ENCODE data around the gene ADAMTS16. TPM values are rescaled to one million over a fixed set of nuclear protein-coding genes. Genes with fewer than 3 reads are reported as not detected.

ADAMTS16 gene
- total RNA-seq, 4 donors from 2014 or later, result 0.27 to 0.94 TPM; not detected in 2

DNA sequence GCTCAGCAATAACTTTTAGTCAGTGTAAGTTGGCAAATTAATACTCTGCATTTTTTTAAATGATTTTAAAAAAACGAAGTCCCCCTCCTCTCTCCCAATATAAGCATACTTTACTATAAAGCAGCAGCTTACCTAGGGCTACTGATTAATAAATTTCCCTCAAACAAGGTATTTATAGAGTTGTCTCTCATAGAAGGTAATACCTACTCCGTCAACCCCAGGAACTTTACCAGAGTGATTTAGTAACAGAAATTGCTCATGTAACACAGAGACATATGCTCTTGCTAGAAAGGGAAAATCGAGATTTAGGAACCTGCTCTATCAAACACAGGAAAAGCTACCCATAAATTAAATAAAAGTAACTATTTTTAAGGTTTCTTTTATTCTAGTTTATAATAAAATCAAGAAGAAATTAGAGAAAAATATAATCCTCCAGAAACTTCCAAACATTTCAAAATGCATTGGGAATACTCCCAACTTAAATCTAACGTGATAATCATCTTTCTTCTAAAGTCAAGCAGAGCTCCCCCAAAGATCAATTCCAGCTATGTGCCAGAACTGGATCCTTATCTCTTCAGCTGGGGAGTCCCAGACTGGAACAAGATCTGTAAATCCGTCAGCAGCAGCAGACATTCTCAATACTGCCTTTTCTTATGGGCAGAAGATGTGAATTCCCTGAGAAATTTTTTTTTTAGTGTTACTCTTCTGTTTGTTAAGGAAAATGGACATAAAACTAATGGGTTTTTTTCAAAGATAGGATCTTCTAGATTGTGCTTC, 69.6 kb downstream of the ADAMTS16 start:
- H3K9me3 ChIP-seq, result no peaks in the 10 kb centered on the region
- ATAC-seq, result no peak
- 33 to 37% methylated on average over 5 of the region's 5 CpGs for WGBS, 2 donors (ENCODE audit: low coverage in 1 of 2)
- no peak overlapping the region for H3K4me3 ChIP-seq
- H3K27me3 ChIP-seq, result no peaks in the 10 kb centered on the region
- H3K4me1 ChIP-seq, result no peaks in the 10 kb centered on the region
- no peak overlapping the region for H3K27ac ChIP-seq
- TF ChIP-seq EP300 (IDR thresholded peaks at IDR 0.05) (no peak), POLR2A (IDR thresholded peaks at IDR 0.05) (no peak), POLR2AphosphoS5 (IDR thresholded peaks at IDR 0.05) (no peak)
- TF ChIP-seq, protein P1, sequence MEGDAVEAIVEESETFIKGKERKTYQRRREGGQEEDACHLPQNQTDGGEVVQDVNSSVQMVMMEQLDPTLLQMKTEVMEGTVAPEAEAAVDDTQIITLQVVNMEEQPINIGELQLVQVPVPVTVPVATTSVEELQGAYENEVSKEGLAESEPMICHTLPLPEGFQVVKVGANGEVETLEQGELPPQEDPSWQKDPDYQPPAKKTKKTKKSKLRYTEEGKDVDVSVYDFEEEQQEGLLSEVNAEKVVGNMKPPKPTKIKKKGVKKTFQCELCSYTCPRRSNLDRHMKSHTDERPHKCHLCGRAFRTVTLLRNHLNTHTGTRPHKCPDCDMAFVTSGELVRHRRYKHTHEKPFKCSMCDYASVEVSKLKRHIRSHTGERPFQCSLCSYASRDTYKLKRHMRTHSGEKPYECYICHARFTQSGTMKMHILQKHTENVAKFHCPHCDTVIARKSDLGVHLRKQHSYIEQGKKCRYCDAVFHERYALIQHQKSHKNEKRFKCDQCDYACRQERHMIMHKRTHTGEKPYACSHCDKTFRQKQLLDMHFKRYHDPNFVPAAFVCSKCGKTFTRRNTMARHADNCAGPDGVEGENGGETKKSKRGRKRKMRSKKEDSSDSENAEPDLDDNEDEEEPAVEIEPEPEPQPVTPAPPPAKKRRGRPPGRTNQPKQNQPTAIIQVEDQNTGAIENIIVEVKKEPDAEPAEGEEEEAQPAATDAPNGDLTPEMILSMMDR (IDR thresholded peaks at IDR 0.05), result no peak
- no peaks in the 10 kb centered on the region for H3K36me3 ChIP-seq

DNA sequence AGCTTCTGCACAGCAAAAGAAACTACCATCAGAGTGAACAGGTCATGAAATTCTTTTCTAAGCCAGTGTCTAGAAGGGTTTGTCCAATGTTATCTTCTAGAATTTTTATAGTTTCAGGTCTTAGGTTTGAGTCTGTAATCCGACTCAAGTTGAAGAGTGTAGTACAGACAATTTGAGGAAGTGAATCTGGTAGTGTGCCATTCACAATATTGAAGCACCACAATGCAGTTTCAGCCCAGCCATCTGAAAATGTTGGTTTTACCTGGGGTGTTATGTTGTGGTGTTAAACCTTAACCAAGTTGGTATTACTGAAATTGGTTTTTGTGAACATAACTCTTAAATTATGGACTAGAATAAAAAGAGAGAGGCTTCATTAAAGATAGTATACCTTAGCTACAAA, 77.2 kb downstream of the ADAMTS16 start:
- Histone ChIP-seq H3K9me3 (no peaks in the 10 kb centered on the region), H3K4me3 (no peak overlapping the region), H3K4me1 (no peaks in the 10 kb centered on the region), H3K27me3 (no peaks in the 10 kb centered on the region), H3K27ac (no peak overlapping the region), H3K36me3 (no peaks in the 10 kb centered on the region)
- TF ChIP-seq POLR2AphosphoS5 (IDR thresholded peaks at IDR 0.05) (no peak), POLR2A (IDR thresholded peaks at IDR 0.05) (no peak), EP300 (IDR thresholded peaks at IDR 0.05) (no peak)
- TF ChIP-seq, protein P1 (IDR thresholded peaks at IDR 0.05), result no peak
- no peak for ATAC-seq
- WGBS, 2 donors (ENCODE audit: low coverage in 1 of 2), result 50% methylated on average over 1 of the region's 1 CpG

DNA sequence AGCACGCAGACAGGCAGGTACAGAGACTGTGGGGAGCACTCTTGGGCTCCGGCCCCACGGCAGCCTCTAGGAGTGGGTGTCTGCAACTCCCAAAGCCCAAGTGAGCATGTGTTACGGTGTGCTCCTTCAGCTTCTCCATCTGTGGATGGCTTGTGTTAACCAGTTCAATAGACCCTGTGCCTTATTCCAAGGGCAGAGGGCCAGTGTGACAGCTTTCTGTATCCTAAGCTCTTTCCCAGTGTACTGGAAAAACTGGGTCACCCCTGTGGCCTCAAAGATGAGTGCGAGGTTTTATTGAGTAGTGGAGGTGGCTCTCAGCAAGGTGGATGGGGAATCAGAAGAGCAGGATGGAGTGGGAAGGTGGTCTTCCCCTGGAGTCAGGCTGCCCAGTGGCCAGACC, 78.3 kb downstream of the ADAMTS16 start:
- no peak for TF ChIP-seq POLR2AphosphoS5 (IDR thresholded peaks at IDR 0.05)
- TF ChIP-seq, protein P1 (IDR thresholded peaks at IDR 0.05), result no peak
- no peak for TF ChIP-seq EP300 (IDR thresholded peaks at IDR 0.05)
- TF ChIP-seq POLR2A (IDR thresholded peaks at IDR 0.05), result no peak
- H3K9me3 ChIP-seq, result no peaks in the 10 kb centered on the region
- H3K36me3 ChIP-seq, result no peaks in the 10 kb centered on the region
- ATAC-seq, result no peak
- no peak overlapping the region for H3K27ac ChIP-seq
- H3K4me1 ChIP-seq, result no peaks in the 10 kb centered on the region
- H3K27me3 ChIP-seq, result no peaks in the 10 kb centered on the region
- no peak overlapping the region for H3K4me3 ChIP-seq
- 91 to 100% methylated on average over 2 to 4 of the region's 5 CpGs for WGBS, 2 donors (ENCODE audit: low coverage in 1 of 2)

DNA sequence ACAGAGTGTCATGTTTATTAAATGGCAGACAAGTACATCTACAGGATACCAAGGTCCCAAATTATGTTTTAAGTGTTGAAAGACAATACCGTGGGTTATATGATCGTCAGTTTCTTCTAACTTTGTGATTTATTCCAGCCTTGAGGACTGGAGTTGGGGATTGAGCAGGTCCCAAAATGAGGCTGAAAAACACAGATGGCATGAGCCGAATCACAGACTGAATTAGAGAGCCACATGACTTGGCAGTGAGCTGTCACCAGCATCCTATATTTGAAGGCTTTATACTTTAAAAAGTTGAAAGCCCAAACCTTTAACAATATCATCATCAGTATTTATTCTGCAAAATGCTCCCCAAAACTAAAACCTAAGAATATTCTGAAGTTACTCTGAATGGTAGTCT, 79.4 kb downstream of the ADAMTS16 start:
- H3K36me3 ChIP-seq, result no peaks in the 10 kb centered on the region
- ATAC-seq, result no peak
- H3K27ac ChIP-seq, result no peak overlapping the region
- no peaks in the 10 kb centered on the region for H3K27me3 ChIP-seq
- no peaks in the 10 kb centered on the region for H3K9me3 ChIP-seq
- no peak for TF ChIP-seq EP300 (IDR thresholded peaks at IDR 0.05)
- TF ChIP-seq POLR2AphosphoS5 (IDR thresholded peaks at IDR 0.05), result no peak
- TF ChIP-seq, protein P1 (IDR thresholded peaks at IDR 0.05), result no peak
- TF ChIP-seq POLR2A (IDR thresholded peaks at IDR 0.05), result no peak
- no peak overlapping the region for H3K4me3 ChIP-seq
- H3K4me1 ChIP-seq, result no peaks in the 10 kb centered on the region
- 78 to 86% methylated on average over 3 of the region's 3 CpGs for WGBS, 2 donors (ENCODE audit: low coverage in 1 of 2)
